ENCODE results near the gene PCIF1.
"Not testable (repeated sequence)": the region's sequence is repeated elsewhere in the genome, so short reads cannot be mapped to it uniquely, and the experiment has no call there.

The PCIF1 gene

DNA sequence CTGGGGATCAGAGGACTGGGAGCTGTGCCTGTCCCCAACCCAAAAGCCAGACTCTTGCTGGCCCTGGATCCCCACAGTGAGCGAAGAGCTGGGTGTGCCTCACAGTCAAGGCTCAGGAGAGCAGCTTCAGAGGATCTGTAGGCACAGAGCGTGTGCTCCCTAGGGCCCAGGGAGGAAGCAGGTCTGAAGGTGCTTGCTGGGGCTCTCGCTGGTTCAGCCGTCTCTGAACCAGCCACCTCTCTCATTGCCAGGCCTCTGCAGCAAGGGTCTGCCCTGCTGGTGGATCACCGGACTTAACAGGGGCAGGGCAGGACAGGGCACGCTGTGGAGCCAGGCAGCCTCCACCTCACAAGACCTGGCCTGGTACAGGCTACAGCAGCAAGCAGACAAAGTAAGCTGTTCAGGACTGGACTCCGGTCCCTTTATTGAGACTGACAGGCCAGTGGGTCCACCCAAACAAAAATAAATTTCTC, 13.8 kb downstream of the PCIF1 start:
- no peak for DNase-seq

DNA sequence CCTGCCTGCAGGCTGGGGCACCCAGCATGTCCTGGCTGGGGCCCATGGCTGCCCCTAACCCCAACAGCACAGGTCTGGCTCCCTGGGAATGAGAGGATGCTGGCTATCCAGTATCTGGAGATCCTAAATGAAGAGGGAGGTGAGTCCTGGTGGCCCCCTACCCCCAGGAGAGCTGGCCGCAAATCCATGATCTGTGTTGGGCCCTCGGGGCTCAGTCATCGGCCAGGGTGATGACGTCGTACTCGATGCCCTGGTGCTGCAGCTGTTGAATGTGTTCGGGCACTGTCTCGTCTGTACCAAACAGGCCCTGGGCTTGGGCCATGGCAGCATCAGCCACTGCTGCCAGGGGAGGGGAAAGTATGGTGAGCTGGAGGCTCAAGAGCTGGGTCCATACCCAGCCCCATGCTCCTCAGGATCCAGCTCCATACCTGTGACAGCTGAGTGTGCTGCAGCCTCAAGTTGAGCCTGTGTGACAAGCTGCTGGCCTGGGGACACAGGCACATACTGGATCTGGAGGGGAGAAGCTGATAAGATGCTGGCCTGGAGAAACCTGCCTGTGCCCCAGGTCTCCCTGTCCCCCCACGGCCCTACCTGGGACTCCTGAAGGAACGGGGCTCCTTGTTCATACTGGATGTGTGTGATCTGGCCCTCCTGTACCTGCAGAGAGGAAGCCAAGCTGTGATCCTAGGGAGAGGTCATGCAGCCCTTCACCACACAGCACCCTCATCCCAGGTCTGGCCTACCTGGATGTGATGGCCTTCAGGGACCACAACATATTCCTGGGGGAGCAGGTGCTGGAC, 14.5 kb downstream of the PCIF1 start:
- no peak for DNase-seq

DNA sequence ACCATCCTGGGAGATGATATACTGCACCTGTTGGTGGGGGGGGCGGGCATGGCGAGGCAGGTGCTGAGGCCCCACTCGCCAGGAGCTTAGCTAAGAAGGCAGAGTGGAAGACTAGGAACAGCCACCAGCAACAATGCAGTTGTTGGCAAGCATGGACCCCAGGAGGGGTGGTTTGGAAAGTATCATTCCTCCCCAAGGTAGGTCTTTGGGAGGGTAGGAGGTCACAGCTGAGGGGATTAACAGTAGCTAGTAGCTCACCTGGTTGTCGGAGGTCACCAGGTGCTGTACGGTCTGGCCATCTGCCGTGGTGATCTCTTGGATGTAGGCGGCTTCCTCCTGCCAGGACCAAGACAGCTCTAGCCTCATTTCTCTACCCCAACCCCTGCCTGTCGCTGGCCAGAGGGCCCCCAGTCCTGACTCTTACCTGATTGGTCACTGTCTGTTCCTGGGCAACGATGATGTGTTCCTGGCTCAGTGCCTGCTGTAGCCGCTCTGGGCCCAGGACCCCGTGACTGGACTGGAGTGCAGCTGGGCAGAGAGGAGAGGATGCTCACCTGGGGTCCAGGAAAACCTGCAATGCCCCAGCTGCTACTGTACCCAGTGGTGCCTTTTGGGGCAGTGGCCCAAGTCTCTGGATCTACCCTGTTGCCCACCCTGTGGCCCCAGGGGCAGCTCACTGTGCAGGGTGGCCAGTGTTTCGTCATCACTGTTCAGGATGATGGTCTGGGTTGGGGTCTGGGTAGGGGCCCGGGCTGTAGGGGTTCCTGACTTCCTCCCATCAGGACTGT, 15.3 kb downstream of the PCIF1 start:
- no peak for DNase-seq

DNA sequence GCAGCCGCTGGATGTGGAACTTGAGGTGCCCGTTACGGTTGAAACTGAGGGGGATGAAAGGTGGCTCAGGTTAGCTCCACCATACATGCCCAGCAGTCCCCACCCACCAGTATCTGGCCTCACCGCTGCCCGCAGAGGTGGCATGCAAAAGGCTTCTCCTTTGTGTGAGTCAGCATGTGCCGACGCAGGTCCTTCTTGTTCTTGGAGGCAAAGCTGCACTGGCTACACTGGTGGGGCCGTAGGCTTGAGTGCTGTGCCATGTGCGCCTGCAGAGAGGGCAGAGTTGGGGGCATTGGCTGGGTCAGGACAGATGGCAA, 15.8 kb downstream of the PCIF1 start:
- DNase-seq, result no peak

DNA sequence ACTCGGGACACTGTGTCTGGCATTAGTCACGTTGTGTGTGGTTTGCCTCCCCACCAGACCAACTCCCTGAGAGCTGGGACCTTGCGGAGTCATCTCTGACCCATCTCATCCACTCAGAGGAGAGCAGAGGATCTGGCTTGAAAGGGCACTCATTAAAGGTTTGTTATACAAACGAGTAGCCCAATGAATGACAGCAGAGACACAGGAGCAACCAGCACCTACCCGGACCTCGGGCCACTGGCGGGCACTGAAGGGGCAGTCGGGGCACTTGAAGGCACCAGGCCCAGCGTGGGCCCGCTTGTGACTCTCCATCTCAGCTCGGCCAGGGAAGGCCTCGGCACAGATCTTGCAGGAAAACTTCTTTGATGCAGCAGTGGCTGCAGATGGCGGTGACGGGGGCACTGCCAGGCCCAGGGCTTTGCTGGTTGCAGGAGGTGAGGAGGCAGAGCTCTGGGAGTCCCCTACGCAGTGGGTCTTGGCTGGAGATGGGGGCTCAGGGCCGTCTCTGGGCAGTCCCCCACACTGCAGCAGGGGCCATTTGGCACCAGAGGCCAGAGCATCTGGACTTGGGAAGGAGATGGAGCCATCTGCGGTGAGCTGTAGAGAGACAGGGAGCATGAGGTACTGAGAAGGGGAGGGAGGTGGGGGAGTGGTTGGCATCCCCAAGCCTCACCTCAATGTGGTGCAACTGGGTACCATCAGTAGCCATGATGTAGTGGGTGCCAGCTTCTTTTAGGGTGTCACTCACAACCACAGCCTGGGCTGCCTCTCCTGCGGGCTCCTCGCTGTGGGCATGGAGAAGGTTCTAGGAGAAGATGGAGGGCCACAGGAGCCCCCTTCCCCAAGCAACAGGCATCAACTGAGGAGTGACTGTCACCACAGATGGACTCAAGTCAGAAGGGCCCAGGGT, 17.7 kb downstream of the PCIF1 start:
- DNase-seq, result no peak

DNA sequence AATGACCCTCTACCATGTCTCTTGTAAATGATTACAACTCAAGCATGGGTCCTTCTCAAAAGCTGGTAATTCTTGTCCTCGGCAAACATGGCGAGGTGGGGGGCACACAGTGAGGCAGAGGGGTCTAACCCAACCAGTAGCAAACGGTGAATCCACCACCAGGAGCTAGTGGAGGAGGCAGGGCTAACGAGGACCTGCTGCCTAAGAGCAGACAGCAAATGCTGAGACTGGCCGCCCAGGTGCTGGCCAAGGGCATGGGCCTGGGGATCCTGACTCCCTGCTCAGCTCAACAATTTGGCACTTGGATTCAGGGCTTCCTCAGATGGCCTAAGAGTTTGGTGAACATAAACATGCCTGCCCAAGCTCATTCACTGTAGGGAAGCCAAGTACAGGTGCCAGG, 18.4 kb downstream of the PCIF1 start:
- no peak for DNase-seq

DNA sequence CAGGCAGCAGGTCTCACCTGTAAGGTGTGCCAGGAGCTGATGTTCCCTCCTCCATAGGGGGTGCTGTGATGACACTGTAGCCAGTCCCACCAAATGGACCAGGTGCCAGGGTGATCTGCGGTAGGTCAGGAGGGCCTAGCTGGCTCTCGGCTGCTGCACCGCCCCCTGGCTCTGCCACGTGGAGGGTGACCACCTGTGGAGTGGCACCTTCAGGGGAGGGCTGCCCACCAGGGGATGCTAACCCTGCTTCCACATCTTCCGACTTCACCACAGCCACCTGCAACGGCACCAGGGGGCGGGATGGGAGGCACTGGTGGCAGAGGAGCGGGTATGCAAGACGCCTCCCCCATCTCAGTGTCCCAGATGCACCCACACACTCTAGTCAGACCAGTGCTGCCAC, 19.2 kb downstream of the PCIF1 start:
- no peak for DNase-seq

DNA sequence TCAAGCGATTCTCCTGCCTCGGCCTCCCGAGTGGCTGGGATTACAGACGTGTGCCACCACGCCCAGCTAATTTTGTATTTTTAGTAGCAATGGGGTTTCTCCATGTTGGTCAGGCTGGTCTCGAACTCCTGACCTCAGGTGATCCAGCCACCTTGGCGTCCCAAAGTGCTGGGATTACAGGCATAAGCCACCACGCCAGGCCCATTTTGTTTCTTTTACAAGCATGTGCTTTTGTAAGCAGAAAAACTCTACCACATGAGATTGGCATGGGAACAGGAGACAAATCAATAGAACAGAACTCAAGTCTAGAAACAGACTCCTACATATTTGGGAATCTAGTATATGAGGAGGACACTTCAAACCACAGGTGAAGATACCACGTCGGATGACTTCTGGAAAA, 21.8 kb downstream of the PCIF1 start:
- DNase-seq, result not testable (repeated sequence)

DNA sequence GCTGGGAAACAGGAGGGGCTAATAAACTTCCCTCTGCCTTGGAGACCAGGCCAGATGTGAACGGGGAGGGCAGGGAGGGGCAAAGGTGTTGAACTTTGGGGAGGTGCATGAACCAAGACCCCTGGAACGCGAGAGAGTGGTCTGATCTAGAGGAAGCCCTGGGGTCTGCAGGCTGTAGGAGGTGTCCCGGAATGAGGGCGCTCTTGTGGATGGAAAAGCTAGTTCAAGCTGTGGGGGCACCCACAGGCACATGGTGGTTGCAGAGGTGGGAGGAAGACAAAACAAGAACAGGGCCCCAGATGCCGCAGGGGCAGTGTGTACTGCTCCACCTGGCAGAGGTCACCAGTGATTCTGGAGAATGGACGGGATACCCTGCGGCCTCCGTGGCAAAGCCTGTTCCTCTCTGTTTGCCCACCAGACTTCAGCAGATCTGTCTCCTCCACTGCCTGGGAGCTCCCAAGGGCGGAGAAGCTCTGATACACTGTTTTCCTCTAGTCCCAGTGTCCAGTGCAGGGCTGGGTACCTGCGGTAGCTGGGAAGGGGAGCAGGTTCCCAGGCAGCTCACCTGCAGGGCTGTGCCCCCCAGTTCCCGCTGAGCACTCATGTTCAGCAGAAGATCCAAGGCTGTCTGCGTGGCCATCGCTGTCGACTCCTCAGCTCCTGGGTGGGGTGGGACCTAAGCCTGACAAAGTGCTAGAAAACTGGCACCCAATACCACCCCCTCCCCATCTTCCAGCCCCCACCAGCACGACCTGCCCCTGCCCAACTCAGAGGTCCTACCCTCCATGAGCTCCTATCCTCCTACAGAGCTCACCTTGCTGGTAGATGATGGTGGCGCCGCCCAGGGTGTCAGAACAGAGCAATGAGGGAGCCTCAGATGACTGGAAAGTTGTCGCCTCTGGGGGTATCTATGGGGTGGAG, 22.8 kb downstream of the PCIF1 start:
- no peak for DNase-seq

DNA sequence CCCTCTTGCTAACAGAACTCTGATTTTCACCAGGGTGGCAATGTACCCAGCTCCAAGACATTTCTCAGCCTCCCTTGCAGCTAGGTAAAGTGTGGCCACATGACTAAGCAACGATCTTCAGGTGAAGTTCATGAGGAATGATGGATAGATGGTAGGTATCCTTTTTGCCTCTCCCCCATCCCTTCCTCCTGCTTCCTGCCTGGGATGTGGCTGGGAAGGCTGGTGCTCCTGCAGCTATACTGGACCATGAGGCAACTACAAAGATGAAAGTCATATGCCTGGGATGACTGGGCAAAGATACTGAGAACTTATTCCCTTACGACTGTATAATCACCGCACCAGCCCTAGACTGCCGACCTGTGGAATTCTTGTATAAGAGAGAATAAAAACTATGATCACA, 24.1 kb downstream of the PCIF1 start:
- DNase-seq, result no peak

DNA sequence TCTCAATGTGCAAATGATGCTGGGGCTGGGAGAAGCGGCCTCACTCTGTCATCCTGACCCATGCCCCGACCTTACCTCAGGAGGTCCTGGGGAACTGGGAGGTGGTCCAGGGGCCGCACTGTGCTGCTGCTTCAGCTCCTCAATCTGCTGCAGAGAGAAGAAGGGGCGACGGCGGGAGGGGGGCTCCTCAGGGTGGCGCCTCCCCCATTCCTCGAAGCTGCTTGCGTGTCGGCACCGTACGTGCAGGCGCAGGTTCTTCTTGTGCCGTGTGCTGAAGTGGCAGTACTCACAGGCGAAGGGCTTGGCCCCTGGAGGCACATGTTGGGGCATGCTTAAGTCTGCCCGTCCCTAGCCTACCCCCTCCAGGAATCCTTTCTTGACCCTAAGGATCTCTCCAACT, 24.6 kb downstream of the PCIF1 start:
- no peak for DNase-seq

DNA sequence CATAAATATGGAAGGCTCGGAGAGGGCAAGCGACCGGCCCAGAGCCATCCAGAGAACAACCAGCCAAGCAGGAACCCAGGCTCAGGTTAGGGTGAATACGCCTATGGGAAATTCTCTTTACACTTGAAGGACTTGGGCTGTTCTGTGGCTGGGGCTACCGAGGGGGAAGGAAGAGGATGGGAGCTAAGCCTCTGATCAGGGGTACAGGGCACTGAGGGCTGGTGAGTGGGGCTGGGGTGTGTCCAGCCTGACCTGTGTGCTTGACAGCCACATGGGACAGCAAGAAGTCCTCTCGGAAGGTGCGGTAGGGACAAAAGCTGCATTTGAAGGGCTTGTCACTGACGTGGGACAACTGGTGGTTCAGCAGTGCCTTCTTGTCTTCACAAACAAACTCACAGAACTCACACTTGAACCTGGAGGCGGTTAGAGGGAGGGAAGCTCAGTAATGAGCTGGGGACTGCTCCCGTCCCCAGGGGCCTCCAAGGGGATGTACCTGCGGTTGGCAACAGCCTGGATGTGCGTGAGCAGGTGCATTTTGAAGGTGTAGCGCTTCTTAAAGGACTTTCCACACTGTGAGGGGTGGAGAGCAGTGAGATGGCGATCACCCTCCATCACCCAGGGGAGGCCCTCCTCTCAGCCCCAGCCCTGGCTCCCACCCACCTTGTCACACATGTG, 25.6 kb downstream of the PCIF1 start:
- no peak for DNase-seq

DNA sequence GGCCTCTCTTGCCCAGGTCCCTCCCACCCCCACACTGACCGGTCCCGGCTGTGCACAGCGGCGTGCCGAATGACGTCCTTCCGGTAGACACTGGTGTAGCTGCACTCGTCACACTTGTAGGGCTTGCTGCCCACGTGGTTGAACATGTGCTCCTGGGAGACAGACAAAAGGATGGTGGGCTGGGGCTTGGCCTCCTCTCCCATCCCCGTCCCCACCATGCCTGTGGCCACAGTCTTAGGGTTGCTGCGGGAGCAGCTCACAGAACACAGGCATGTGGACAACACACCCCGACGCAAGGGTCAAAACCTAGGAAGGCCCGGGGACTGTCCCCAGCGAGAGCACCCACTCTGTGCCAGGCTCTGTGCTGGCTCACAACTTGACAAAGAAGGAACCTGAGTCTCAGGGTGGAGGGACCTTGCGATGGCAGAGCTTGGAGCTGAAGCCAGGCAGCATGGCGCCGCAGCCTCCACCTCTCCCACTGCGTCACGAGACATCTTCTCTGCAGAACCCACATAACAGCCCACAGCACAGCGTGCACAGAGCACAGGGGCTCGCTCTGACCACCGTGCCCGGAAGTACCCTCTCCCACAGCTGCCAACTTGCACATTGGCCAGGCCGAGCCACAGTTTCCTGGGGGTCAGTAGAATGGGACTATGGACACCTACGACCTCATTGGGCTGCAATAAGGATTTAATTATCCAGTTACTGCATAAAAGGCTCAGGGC, 27.7 kb downstream of the PCIF1 start:
- no peak for DNase-seq

DNA sequence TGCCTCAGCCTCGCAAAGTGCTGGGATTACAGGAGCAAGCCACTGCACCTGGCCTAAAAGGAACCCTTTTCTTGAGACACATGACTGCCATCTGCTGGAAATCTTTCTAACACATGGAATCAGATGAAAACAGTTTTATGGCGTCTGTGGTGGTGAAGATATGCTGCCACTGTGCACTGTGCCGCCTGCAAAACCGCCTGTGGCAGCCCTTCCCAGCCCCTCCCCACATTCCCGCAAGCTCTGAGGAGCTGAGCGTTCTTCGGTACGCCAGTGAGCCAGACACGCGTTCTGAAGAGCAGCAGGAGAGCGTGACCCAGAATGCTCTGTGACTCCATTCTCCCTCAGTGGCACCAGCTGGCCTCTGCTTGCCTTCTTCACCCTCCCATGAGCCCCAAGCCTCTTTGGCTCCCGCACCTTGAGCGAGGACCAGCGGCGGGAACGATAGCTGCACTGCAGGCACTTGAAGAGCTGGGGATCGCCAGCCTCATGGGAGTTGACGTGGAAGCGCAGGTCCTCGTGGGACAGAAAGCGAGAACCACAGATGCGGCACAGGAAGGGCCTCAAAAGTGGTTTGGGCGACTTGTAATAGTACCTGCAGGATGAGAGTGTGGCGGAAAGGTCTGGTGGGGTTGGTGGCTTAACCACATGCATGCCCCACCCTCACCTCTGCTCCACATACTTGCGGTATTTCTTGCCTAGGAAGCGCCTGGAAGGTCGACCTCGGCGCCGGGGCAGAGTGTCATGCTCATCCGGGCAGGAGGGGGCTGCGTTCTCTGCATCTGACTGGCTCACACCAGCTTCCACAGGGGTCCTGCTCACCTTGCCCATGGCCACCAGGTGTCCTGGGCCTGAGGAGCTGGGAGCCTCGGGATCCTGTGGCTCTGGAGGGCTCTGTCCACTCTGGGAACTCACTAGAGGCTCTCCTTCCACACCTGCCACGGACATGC, 28.8 kb downstream of the PCIF1 start:
- peak; percentile 16 for DNase-seq

DNA sequence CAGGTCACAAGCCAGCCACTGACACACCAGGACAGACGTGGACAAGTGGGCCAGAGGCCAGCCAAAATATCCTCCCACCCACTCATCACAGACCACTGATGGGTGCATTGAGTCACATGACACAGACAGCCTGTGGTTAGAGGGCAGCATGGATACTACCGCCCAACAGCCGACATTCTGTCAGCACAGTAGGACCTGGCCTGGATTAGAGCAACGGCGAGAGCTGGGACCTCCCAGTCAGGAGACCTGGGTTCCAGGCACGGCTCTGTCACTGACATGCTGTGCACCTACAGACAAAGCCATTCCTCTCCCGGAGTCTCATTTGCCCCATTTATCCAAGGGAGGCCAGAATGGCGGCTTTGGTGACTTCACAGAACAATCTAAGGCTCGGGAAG, 29.5 kb downstream of the PCIF1 start:
- no peak for DNase-seq

DNA sequence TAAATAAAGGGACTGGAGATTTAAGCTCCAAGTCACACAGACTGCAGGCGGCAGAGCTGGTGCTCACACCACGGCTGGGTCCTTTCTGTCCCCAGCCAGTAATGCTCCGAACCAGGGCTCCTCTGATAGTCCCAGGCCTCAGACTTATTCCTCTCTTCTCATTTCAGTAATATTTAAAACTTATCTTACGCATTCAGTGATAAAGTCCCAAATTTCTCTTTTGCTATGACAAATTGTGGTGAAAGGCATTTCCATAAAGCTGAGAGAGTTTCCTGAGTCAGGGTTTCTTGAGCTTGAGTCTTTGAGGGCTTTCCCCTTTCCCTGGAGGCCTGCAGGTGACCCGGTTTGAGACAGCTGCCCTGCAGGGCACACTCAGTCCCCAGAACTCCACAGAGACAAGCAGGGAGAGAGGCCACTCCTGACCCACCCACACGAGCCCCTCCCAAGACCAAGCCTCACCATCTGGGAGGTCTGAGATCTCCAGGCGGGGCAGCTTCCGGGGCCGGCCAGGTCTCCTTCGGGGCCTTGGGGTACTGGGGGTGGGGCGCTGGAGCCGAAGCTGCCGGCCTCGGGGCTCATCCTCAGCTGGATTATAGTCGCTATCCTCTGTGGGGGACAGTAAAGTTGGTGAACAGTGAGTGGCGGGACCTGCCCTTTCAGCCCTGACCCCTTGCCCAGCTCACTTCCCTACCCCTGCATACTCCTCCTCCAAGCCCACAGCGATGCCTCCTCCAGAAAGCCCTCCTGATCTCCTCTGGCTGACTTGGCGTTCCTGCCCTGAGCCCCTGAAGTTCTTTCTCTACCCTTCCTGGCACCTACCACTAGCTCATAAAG, 30.9 kb downstream of the PCIF1 start:
- no peak for DNase-seq

DNA sequence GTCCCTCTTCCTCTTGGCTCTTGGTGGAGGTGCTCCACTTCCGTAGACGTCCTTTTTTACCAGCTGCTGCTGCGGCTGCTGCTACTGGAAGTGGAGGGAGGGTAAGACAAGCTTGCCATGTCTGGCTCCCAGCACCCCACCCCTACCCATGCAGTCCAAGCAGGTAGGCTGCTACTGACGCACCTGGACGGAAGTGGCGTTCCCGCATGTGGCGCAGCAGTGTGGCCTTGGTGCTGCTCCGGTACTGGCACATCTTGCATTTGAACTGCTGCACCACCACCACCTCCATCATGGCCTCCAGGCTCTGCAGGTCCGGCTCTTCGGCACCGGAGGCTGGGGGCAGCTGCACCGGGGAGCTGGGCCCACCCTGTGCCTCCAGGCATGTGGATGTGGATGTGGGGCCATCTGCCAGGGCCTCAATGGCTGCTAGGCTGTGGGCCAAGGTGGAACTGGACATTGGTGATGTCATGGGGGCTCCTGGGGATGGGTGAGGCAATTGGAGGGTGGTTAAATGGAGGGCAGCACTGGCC, 33.1 kb downstream of the PCIF1 start:
- DNase-seq, result no peak

DNA sequence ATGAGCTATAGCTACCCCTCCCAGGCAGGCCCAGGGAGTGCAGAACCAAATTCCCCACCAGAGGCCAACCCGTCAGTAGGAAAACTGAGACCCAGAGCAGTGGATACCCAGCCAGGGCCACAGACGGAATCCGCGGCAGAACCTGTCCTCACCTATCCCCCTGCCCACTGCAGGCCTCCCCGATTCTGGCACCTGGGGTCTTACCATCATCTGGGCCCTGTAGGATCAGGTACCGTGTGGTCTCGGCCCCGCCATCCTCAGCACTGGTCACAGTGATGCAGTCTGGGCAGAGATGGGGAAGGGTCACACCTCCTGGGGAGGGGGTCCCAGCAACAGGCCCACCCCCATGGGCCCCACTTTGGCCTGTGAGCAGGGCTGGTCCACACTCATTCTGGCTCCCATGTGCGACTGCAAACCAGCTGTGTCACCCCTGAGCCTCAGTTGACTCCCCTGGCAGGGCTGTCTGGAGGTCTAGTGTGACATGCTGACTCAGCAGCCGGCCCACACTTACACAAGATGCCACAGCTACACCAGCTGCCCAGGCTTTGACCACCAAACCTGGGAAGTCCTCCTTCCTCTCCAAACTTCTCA, 33.7 kb downstream of the PCIF1 start:
- DNase-seq, result no peak
